GM12874 (cell line): ENCODE measurements around the gene CTNNA2.

ENCODE experiments used
- CTCF ChIP-seq: IDR thresholded peaks from 2 replicates; pipeline ENCODE4 v1.5.1; 2011; ENCODE audit warnings: low read depth, mild to moderate bottlenecking, control low read depth, low read length, moderate library complexity; ENCODE audit not compliant: insufficient read depth

CTNNA2 gene

DNA sequence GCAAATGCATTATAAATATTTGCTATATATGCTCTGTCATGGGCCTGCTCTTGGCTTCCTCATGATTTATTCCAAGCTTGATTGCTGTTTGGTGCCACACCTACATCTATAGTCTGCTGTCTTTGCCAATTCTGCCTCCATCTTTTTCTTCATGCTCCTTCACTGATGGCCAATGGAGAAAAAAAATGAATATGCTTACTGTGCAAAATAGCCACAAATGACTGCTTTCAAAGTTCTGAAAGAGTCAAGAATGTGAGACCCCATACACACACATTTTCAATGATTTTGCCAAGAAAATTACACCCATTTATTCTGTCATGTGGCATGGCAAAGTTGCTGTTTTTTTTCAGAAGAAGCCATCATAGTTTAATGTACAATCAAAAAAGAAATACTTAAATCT is 1097.3 kb downstream of the CTNNA2 start:
- TF ChIP-seq CTCF: no peak

- TF ChIP-seq CTCF: no peak
Observed at GRCh38 chr2:80621656-80622055, 1108.8 kb downstream of the CTNNA2 start.

GRCh38 chr2:80624062-80624461 is 1111.2 kb downstream of the CTNNA2 start:
- TF ChIP-seq CTCF: no peak

DNA sequence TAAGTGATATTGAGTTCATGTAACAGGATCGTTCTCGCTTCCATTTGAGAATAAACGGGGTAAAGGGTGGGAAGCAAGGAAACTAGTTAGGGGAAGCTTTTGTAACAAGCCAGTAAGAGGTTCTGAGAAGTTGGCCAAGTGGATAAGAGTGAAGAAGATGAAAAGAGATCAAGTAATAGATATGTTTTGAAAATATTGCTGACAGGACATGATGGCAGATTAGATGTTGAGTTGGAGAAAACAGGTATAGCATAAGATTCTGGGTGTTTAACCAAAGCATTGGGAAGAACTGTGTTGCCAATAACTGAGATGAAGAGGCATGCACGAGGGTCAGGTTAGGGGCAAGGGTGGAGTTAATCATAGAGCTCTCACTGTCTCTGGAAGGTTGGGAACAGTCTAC is 1121.7 kb downstream of the CTNNA2 start:
- no peak for TF ChIP-seq CTCF

- TF ChIP-seq CTCF: no peak
Observed at GRCh38 chr2:80638783-80639182, 1125.9 kb downstream of the CTNNA2 start.

GRCh38 chr2:80642465-80642864 is 1129.6 kb downstream of the CTNNA2 start:
- no peak for TF ChIP-seq CTCF

DNA sequence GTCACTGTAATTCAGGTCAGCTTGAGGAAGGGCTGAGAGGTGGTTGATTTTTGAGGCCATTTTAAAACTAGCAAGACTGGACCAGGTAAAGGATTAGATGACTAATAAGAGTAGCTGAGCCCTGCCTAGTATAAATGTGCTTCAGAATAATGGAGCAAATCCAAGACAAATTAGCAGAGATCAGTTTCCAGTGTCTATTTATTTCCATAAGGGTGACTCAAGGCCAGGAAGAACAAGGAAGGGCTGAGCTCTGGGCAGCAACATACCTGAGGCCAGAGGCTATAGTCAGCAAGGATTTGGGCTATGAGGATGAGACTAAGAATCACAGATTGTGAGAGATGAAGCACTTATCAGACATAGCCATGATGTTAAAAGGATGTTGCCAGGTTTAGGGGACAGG is 1130.7 kb downstream of the CTNNA2 start:
- TF ChIP-seq CTCF: no peak

DNA sequence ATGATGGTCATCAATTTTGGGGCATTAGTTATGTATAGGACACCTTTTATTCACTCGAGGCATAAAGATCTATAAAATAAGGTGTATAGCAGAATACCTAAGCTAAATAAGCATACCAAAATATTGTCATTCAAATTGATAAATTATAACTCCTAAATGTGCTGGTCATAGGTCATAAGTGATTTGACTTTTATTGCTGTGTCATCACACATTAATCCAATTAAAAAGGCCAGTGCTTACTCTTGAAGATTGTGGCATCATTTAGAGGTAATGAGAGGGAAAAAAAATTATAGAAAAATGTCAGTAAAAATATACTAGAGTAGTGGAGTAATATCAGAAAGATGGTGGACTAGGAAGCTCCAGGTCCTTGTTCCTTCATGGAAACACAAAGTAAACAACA is 1138.6 kb downstream of the CTNNA2 start:
- TF ChIP-seq CTCF: no peak
